Brain microvascular endothelial cell (primary cell): Measurements from ENCODE around the gene RNF207.

Experiments
- DNase-seq: peaks from one replicate; pipeline ENCODE4 v3.0.0-alpha.2; 2020
- H3K27ac ChIP-seq: fragments of 250-450 bp; sonication (Bioruptor Pico); 2 replicates; pipeline ENCODE4 v1.5.1; 2020; ENCODE audit warnings: mild to moderate bottlenecking, moderate library complexity
- H3K27me3 ChIP-seq: fragments of 250-450 bp; sonication (Bioruptor Pico); replicated peaks from 2 replicates; pipeline ENCODE4 v1.5.1; 2020; ENCODE audit warnings: mild to moderate bottlenecking
- H3K36me3 ChIP-seq: fragments of 250-450 bp; sonication (Bioruptor Pico); replicated peaks from 2 replicates; pipeline ENCODE4 v1.5.1; 2020; ENCODE audit warnings: mild to moderate bottlenecking
- H3K4me3 ChIP-seq: 2 replicates; pipeline ENCODE4 v1.5.1; 2011; ENCODE audit warnings: low read depth, mild to moderate bottlenecking, control low read depth, low read length, moderate library complexity
- CTCF ChIP-seq: IDR thresholded peaks from 2 replicates; pipeline ENCODE4 v1.5.1; 2011; ENCODE audit warnings: low read depth, mild to moderate bottlenecking, moderate library complexity, low read length, control low read depth, inconsistent platforms; ENCODE audit errors: missing control alignments
- in situ Hi-C: cut with HindIII; loops from 2 replicates; pipeline ENCODE4 v1.10.0; 2017; ENCODE audit warnings: low sequenced_read_pairs, low pct_ligation_motif_present

RNF207 gene

GRCh38 chr1:6269296-6269695 lies 63.4 kb downstream of the RNF207 start:
- H3K36me3 ChIP-seq: no peaks in the 10 kb centered on the region
- DNase-seq: no peak
- no peak for TF ChIP-seq CTCF
- in situ Hi-C loops: no loop called here
- no peaks in the 10 kb centered on the region for H3K27me3 ChIP-seq
- H3K27ac ChIP-seq: no peak overlapping the region
- H3K4me3 ChIP-seq: no peak overlapping the region

- in situ Hi-C loops: no loop called here
- Histone ChIP-seq H3K4me3 (no peak overlapping the region), H3K27ac (no peak overlapping the region), H3K27me3 (no peaks in the 10 kb centered on the region), H3K36me3 (no peaks in the 10 kb centered on the region)
- no peak for TF ChIP-seq CTCF
- no peak for DNase-seq
Observed at GRCh38 chr1:6269720-6270400, 63.9 kb downstream of the RNF207 start.

- in situ Hi-C loops: no loop called here
- no peak for DNase-seq
- Histone ChIP-seq H3K4me3 (no peak overlapping the region), H3K27ac (no peak overlapping the region), H3K36me3 (no peaks in the 10 kb centered on the region), H3K27me3 (no peaks in the 10 kb centered on the region)
- TF ChIP-seq CTCF: no peak
Observed at GRCh38 chr1:6270401-6270800, 64.5 kb downstream of the RNF207 start.
